GM12801 (cell line): ENCODE data around the gene RPSA.

ENCODE experiments used
- TF ChIP-seq, protein P1 (sequence below): IDR thresholded peaks from one replicate; pipeline ENCODE4 v1.5.1; 2011; ENCODE audit warnings: control low read depth; ENCODE audit not compliant: insufficient read length; ENCODE audit errors: extremely low read depth

The RPSA gene

GRCh38 chr3:39460677-39461076, 54.2 kb downstream of the RPSA start:
- TF ChIP-seq, protein P1, sequence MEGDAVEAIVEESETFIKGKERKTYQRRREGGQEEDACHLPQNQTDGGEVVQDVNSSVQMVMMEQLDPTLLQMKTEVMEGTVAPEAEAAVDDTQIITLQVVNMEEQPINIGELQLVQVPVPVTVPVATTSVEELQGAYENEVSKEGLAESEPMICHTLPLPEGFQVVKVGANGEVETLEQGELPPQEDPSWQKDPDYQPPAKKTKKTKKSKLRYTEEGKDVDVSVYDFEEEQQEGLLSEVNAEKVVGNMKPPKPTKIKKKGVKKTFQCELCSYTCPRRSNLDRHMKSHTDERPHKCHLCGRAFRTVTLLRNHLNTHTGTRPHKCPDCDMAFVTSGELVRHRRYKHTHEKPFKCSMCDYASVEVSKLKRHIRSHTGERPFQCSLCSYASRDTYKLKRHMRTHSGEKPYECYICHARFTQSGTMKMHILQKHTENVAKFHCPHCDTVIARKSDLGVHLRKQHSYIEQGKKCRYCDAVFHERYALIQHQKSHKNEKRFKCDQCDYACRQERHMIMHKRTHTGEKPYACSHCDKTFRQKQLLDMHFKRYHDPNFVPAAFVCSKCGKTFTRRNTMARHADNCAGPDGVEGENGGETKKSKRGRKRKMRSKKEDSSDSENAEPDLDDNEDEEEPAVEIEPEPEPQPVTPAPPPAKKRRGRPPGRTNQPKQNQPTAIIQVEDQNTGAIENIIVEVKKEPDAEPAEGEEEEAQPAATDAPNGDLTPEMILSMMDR, result no peak
